HepG2 (cell line): Measurements from ENCODE around the gene HEMK1. TPM values are rescaled to one million over a fixed set of nuclear protein-coding genes. Genes with fewer than 3 reads are reported as not detected.

Source experiments
- ARNT ChIP-seq: fragments of 450-650 bp; IDR thresholded peaks from 2 replicates; pipeline ENCODE4 v1.6.1; 2017
- BRD4 ChIP-seq: sonication (generic); formaldehyde crosslinking; IDR thresholded peaks from 2 replicates; pipeline ENCODE4 v1.4.0; 2020; ENCODE audit warnings: missing genetic modification reagents
- FOSL2 ChIP-seq: sonication (generic); formaldehyde crosslinking; IDR thresholded peaks from 2 replicates; pipeline ENCODE4 v1.4.0; 2020; ENCODE audit warnings: missing genetic modification reagents
- GFI1 ChIP-seq: sonication (generic); formaldehyde crosslinking; IDR thresholded peaks from 2 replicates; pipeline ENCODE4 v1.5.0; 2020; ENCODE audit warnings: missing genetic modification reagents, mild to moderate bottlenecking, borderline replicate concordance
- HDAC2 ChIP-seq: sonication (generic); formaldehyde crosslinking; IDR thresholded peaks from 2 replicates; pipeline ENCODE4 v1.4.0; 2020; ENCODE audit warnings: missing genetic modification reagents
- ISL2 ChIP-seq: sonication (generic); formaldehyde crosslinking; IDR thresholded peaks from 2 replicates; pipeline ENCODE4 v1.5.0; 2020; ENCODE audit warnings: missing genetic modification reagents
- ISX ChIP-seq: sonication (generic); formaldehyde crosslinking; conservative IDR thresholded peaks from 2 replicates; pipeline ENCODE4 v1.5.0; 2020; ENCODE audit warnings: missing genetic modification reagents
- KDM2A ChIP-seq: sonication (generic); formaldehyde crosslinking; IDR thresholded peaks from 2 replicates; pipeline ENCODE4 v1.4.0; 2020; ENCODE audit warnings: low read depth, missing genetic modification reagents, borderline replicate concordance
- KLF12 ChIP-seq: sonication (generic); formaldehyde crosslinking; IDR thresholded peaks from 2 replicates; pipeline ENCODE4 v1.4.0; 2020; ENCODE audit warnings: missing genetic modification reagents, borderline replicate concordance
- MEF2D ChIP-seq: sonication (generic); formaldehyde crosslinking; IDR thresholded peaks from 2 replicates; pipeline ENCODE4 v1.5.1; 2020; ENCODE audit warnings: mild to moderate bottlenecking, missing genetic modification reagents
- PRPF4 ChIP-seq: fragments of 200-400 bp; formaldehyde crosslinking; IDR thresholded peaks from 2 replicates; pipeline ENCODE4 v1.6.1; 2016; ENCODE audit warnings: low read length, low read depth; ENCODE audit not compliant: poor library complexity, severe bottlenecking
- RNF2 ChIP-seq: fragments of 450-650 bp; conservative IDR thresholded peaks from 2 replicates; pipeline ENCODE4 v1.6.1; 2016; ENCODE audit warnings: low read depth
- SIN3A ChIP-seq: IDR thresholded peaks from 2 replicates; pipeline ENCODE4 v1.6.1; 2011; ENCODE audit warnings: low read depth, mild to moderate bottlenecking, control low read depth, low read length, borderline replicate concordance
- SP2 ChIP-seq: sonication (generic); formaldehyde crosslinking; IDR thresholded peaks from 2 replicates; pipeline ENCODE4 v1.5.1; 2020; ENCODE audit warnings: mild to moderate bottlenecking, missing genetic modification reagents
- ZFP41 ChIP-seq: sonication (generic); formaldehyde crosslinking; IDR thresholded peaks from 2 replicates; pipeline ENCODE4 v1.4.0; 2020; ENCODE audit warnings: mild to moderate bottlenecking, missing genetic modification reagents, borderline replicate concordance
- ZFY ChIP-seq: sonication (generic); formaldehyde crosslinking; IDR thresholded peaks from 2 replicates; pipeline ENCODE4 v1.4.0; 2020; ENCODE audit warnings: missing genetic modification reagents
- ZNF225 ChIP-seq: sonication (generic); formaldehyde crosslinking; IDR thresholded peaks from 2 replicates; pipeline ENCODE4 v1.4.0; 2020; ENCODE audit warnings: mild to moderate bottlenecking, missing genetic modification reagents
- ZNF331 ChIP-seq: sonication (generic); formaldehyde crosslinking; IDR thresholded peaks from 2 replicates; pipeline ENCODE4 v1.4.0; 2020; ENCODE audit warnings: missing genetic modification reagents
- ZNF337 ChIP-seq: sonication (generic); formaldehyde crosslinking; IDR thresholded peaks from 2 replicates; pipeline ENCODE4 v1.5.1; 2020; ENCODE audit warnings: missing genetic modification reagents, low read depth, mild to moderate bottlenecking, borderline replicate concordance
- ZNF530 ChIP-seq: sonication (generic); formaldehyde crosslinking; IDR thresholded peaks from 2 replicates; pipeline ENCODE4 v1.5.0; 2020; ENCODE audit warnings: low read depth, mild to moderate bottlenecking, missing genetic modification reagents
- ZNF652 ChIP-seq: IDR thresholded peaks from 2 replicates; pipeline ENCODE4 v1.6.1; 2016; ENCODE audit warnings: low read depth, borderline replicate concordance
- ZNF724P ChIP-seq: sonication (generic); formaldehyde crosslinking; IDR thresholded peaks from 2 replicates; pipeline ENCODE4 v1.8.0; 2022; ENCODE audit warnings: missing genetic modification reagents, borderline replicate concordance
- polyA plus RNA-seq, 8 experiments: library from polyadenylated mRNA; depleted of rRNA in 3 of 8; stranded (reverse) in 7 of 8; unstranded in 1 of 8; fragments of >200 nt; fragmentation: Illumina TruSeq in 4 of 8; extraction: Trizol in 4 of 8; gene quantifications; 2 replicates each; pipeline versions ENCODE4 v1.2.1 to v1.2.3, GENCODE V29; 2011 to 2016; ENCODE audit warnings: low read depth in 4 of 8, missing spikeins in 1 of 8, mixed read lengths in 1 of 8; ENCODE audit not compliant: insufficient read depth in 1 of 8
- total RNA-seq, 5 experiments: library from RNA; depleted of rRNA; stranded (reverse); fragments of >200 nt; fragmentation: Illumina TruSeq; extraction: Trizol; gene quantifications; 2 replicates each; pipeline ENCODE4 v1.2.3, GENCODE V29; 2016; ENCODE audit warnings: low read depth in 1 of 5
- TF ChIP-seq, protein P1 (sequence below): sonication (generic); formaldehyde crosslinking; conservative IDR thresholded peaks from 2 replicates; pipeline ENCODE4 v1.8.0; 2022; ENCODE audit warnings: low read depth, missing genetic modification reagents
- TF ChIP-seq, protein P2 (sequence below): IDR thresholded peaks from 2 replicates; pipeline ENCODE4 v1.6.1; 2016

Gene HEMK1
- total and polyA plus RNA-seq, 2 of the 13 experiments (the other 11 are each of a cell fraction or from before 2014, with no cell fraction given) = 9.8 to 12.6 TPM

DNA sequence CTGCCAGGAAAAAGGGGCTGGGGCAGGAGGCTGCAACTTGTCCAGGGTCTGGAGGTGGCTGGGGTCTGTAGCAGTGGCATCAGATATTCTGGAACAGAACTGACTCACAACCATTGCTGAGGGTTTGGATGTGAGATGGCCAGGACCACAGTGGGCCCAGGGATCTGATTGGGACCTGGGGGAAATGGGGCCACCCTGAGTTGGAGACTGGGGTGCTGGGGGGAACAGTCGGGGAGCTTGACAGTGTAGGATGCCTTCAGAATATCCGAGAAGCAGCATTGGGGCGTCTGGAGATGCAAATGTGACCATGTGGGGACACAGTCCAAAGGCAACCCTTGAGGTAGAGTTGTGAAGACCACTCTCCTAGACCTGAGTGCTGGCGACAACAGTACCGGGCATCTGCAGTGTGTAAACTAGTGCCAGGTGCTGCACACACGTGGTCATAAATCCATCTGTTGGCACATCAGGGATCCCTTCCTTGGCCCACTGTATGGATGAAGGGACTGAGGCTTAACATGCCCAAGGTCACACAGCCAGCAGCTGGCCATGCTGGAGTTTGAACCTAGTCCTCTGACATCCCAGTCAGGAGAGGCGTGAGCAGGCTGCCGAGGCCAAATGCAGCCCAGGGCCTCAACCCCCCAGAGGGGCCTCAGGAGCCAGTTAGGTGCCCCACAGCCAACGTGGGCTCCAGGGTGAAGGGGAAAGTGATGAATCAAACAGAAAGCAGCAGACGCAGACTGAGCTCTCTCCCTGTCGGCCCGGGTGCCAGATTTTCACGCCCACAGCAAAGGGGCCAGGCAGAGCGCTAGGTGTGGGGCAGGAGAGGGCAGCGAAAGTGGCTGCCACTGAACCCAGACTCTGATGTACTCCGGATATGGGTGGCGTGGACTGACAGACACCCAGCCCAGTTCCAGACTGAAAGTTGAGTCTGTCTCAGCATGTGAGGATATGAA, 18.8 kb downstream of the HEMK1 start (continued):
- TF ChIP-seq FOSL2 (CRISPR knock-in tag) (peak; percentile 46; the same call in 1 of the 2 replicates), ZNF724P (CRISPR knock-in tag) (no peak; the same call in 1 of the 2 replicates), ZNF225 (CRISPR knock-in tag) (no peak), KDM2A (CRISPR knock-in tag) (peak; percentile 47; the same call in 1 of the 2 replicates), ZNF337 (CRISPR knock-in tag) (no peak), ZFY (CRISPR knock-in tag) (peak; percentile 80), ZFP41 (CRISPR knock-in tag) (no peak; the same call in 1 of the 2 replicates), ARNT (no peak), ISX (CRISPR knock-in tag) (0 out of 2 replicates have a peak, but pooled peaks have one; percentile 38), KLF12 (0 out of 2 replicates have a peak, but pooled peaks have one; percentile 36), ZNF652 (no peak), BRD4 (CRISPR knock-in tag) (peak; percentile 80), MEF2D (CRISPR knock-in tag) (peak; percentile 84; the same call in 1 of the 2 replicates), GFI1 (no peak; the same call in 1 of the 2 replicates), ZNF530 (CRISPR knock-in tag) (no peak), PRPF4 (no peak), SIN3A (no peak), ZNF331 (CRISPR knock-in tag) (peak; percentile 77; the same call in 1 of the 2 replicates), HDAC2 (CRISPR knock-in tag) (peak; percentile 95), RNF2 (no peak), ISL2 (CRISPR knock-in tag) (peak; percentile 53), SP2 (CRISPR knock-in tag) (no peak)
- TF ChIP-seq, protein P1, sequence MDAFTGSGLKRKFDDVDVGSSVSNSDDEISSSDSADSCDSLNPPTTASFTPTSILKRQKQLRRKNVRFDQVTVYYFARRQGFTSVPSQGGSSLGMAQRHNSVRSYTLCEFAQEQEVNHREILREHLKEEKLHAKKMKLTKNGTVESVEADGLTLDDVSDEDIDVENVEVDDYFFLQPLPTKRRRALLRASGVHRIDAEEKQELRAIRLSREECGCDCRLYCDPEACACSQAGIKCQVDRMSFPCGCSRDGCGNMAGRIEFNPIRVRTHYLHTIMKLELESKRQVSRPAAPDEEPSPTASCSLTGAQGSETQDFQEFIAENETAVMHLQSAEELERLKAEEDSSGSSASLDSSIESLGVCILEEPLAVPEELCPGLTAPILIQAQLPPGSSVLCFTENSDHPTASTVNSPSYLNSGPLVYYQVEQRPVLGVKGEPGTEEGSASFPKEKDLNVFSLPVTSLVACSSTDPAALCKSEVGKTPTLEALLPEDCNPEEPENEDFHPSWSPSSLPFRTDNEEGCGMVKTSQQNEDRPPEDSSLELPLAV = no peak
- TF ChIP-seq, protein P2, sequence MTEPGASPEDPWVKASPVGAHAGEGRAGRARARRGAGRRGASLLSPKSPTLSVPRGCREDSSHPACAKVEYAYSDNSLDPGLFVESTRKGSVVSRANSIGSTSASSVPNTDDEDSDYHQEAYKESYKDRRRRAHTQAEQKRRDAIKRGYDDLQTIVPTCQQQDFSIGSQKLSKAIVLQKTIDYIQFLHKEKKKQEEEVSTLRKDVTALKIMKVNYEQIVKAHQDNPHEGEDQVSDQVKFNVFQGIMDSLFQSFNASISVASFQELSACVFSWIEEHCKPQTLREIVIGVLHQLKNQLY = peak; percentile 97
